Adipocyte (in vitro differentiated cells): ENCODE measurements around the gene MPG.
"Not testable (repeated sequence)": the region's sequence is repeated elsewhere in the genome, so short reads cannot be mapped to it uniquely, and the experiment has no call there.

Experiments used
- DNase-seq: peaks from one replicate; pipeline ENCODE4 v3.0.0-alpha.2; 2015; ENCODE audit warnings: low read depth
- H3K27me3 ChIP-seq: replicated peaks from 2 replicates; pipeline ENCODE4 v1.7.0; 2013; ENCODE audit warnings: mild to moderate bottlenecking, low read length, moderate library complexity; ENCODE audit not compliant: control insufficient read depth, insufficient read depth
- H3K36me3 ChIP-seq: 2 replicates; pipeline ENCODE4 v1.7.0; 2013; ENCODE audit warnings: low read length, mild to moderate bottlenecking, moderate library complexity; ENCODE audit not compliant: control insufficient read depth, insufficient read depth, severe bottlenecking
- H3K4me1 ChIP-seq: 2 replicates; pipeline ENCODE4 v1.7.0; 2013; ENCODE audit warnings: mild to moderate bottlenecking, low read length, moderate library complexity; ENCODE audit not compliant: control insufficient read depth, insufficient read depth
- H3K4me3 ChIP-seq: 2 replicates; pipeline ENCODE4 v1.7.0; 2013; ENCODE audit warnings: mild to moderate bottlenecking, low read length, moderate library complexity
- H3K9ac ChIP-seq: 2 replicates; pipeline ENCODE4 v1.7.0; 2013; ENCODE audit warnings: mild to moderate bottlenecking, low read length, moderate library complexity
- H3K9me3 ChIP-seq: 2 replicates; pipeline ENCODE4 v1.7.0; 2013; ENCODE audit warnings: mild to moderate bottlenecking, low read length, moderate library complexity; ENCODE audit not compliant: control insufficient read depth

Gene MPG

GRCh38 chr16:38941-39892, 38.8 kb upstream of the MPG start:
- Histone ChIP-seq H3K9ac (no peak overlapping the region), H3K36me3 (peaks cover 7% of the 10 kb centered on the region), H3K9me3 (no peaks in the 10 kb centered on the region), H3K4me1 (peaks cover 11% of the 10 kb centered on the region), H3K27me3 (no peaks in the 10 kb centered on the region), H3K4me3 (no peak overlapping the region)
- no peak for DNase-seq

- peaks cover 25% of the 10 kb centered on the region for H3K36me3 ChIP-seq
- no peaks in the 10 kb centered on the region for H3K9me3 ChIP-seq
- H3K4me1 ChIP-seq, result peaks cover 11% of the 10 kb centered on the region
- H3K9ac ChIP-seq, result peak overlapping the region; percentile 35
- no peak for DNase-seq
- H3K4me3 ChIP-seq, result peak overlapping the region; percentile 68
- H3K27me3 ChIP-seq, result no peaks in the 10 kb centered on the region
Measured at GRCh38 chr16:41439-42068, 36.5 kb upstream of the MPG start.

- Histone ChIP-seq H3K9ac (peak overlapping the region; percentile 35), H3K27me3 (no peaks in the 10 kb centered on the region), H3K4me1 (peaks cover 11% of the 10 kb centered on the region), H3K4me3 (peak overlapping the region; percentile 68), H3K36me3 (peaks cover 28% of the 10 kb centered on the region), H3K9me3 (no peaks in the 10 kb centered on the region)
- no peak for DNase-seq
Measured at GRCh38 chr16:42069-42457, 36.0 kb upstream of the MPG start.

- no peak overlapping the region for H3K4me3 ChIP-seq
- peaks cover 32% of the 10 kb centered on the region for H3K36me3 ChIP-seq
- no peaks in the 10 kb centered on the region for H3K27me3 ChIP-seq
- no peak overlapping the region for H3K9ac ChIP-seq
- H3K4me1 ChIP-seq, result peaks cover 7% of the 10 kb centered on the region
- H3K9me3 ChIP-seq, result no peaks in the 10 kb centered on the region
- DNase-seq, result no peak
Measured at GRCh38 chr16:42691-43090, 35.3 kb upstream of the MPG start.

- Histone ChIP-seq H3K9ac (no peak overlapping the region), H3K36me3 (peaks cover 32% of the 10 kb centered on the region), H3K27me3 (no peaks in the 10 kb centered on the region), H3K4me1 (peaks cover 4% of the 10 kb centered on the region), H3K4me3 (no peak overlapping the region), H3K9me3 (no peaks in the 10 kb centered on the region)
- DNase-seq, result no peak
Measured at GRCh38 chr16:43294-43693, 34.7 kb upstream of the MPG start.

GRCh38 chr16:44655-45054, 33.4 kb upstream of the MPG start:
- Histone ChIP-seq H3K27me3 (no peaks in the 10 kb centered on the region), H3K9me3 (no peaks in the 10 kb centered on the region), H3K9ac (no peak overlapping the region), H3K4me3 (no peak overlapping the region), H3K4me1 (peaks cover 4% of the 10 kb centered on the region), H3K36me3 (peaks cover 32% of the 10 kb centered on the region)
- DNase-seq, result no peak

- Histone ChIP-seq H3K9ac (no peak overlapping the region), H3K36me3 (peaks cover 32% of the 10 kb centered on the region), H3K4me1 (peaks cover 4% of the 10 kb centered on the region), H3K4me3 (no peak overlapping the region), H3K27me3 (no peaks in the 10 kb centered on the region), H3K9me3 (no peaks in the 10 kb centered on the region)
- no peak for DNase-seq
Measured at GRCh38 chr16:45454-45853, 32.6 kb upstream of the MPG start.

GRCh38 chr16:46510-46909, 31.5 kb upstream of the MPG start:
- peaks cover 32% of the 10 kb centered on the region for H3K36me3 ChIP-seq
- not testable (repeated sequence) for DNase-seq, H3K9me3 ChIP-seq

GRCh38 chr16:47234-47633, 30.8 kb upstream of the MPG start:
- Histone ChIP-seq H3K4me1 (peaks cover under 1% of the 10 kb centered on the region), H3K9me3 (no peaks in the 10 kb centered on the region), H3K36me3 (peaks cover 32% of the 10 kb centered on the region), H3K9ac (no peak overlapping the region), H3K27me3 (no peaks in the 10 kb centered on the region), H3K4me3 (no peak overlapping the region)
- DNase-seq, result no peak

More at GRCh38 chr16:46510-46909, 31.5 kb upstream of the MPG start:
- not testable (repeated sequence) for H3K27me3 ChIP-seq, H3K4me3 ChIP-seq, H3K9ac ChIP-seq, H3K4me1 ChIP-seq

- Histone ChIP-seq H3K9me3 (no peaks in the 10 kb centered on the region), H3K27me3 (no peaks in the 10 kb centered on the region), H3K4me3 (no peak overlapping the region), H3K36me3 (peaks cover 20% of the 10 kb centered on the region), H3K9ac (no peak overlapping the region), H3K4me1 (peaks cover 5% of the 10 kb centered on the region)
- no peak for DNase-seq
Measured at GRCh38 chr16:50769-51591, 27.0 kb upstream of the MPG start.
